PFSK-1 (cell line): Measurements from ENCODE around the gene ID2.

Experiments
- POLR2AphosphoS5 ChIP-seq: IDR thresholded peaks from 2 replicates; pipeline ENCODE4 v1.6.1; 2012; ENCODE audit warnings: low read depth, mild to moderate bottlenecking, control low read depth, low read length, moderate library complexity
- REST ChIP-seq, 2 experiments: IDR thresholded peaks; 2 replicates each; pipeline versions ENCODE4 v1.6.1 to v1.8.0; 2011 to 2012; ENCODE audit warnings: low read depth in 2 of 2, low read length in 2 of 2, control low read depth in 1 of 2, inconsistent platforms in 1 of 2, mild to moderate bottlenecking in 1 of 2, moderate library complexity in 1 of 2; ENCODE audit not compliant: insufficient read depth in 1 of 2
- TAF1 ChIP-seq: IDR thresholded peaks from 2 replicates; pipeline ENCODE4 v1.6.1; 2012; ENCODE audit warnings: low read length, control low read depth, borderline replicate concordance; ENCODE audit not compliant: insufficient read depth

GRCh38 chr2:8722986-8723385 lies 41.1 kb downstream of the ID2 start:
- TF ChIP-seq REST (IDR thresholded peaks at IDR 0.05; ENCODE audit: insufficient read depth in 1 of 2, low read depth in 2 of 2, low read length in 2 of 2) (no peak), TAF1 (no peak), POLR2AphosphoS5 (no peak)
